T-helper 1 cell treated with Interleukin-12 subunit alpha and Interleukin-12 subunit beta and Interleukin-4 antibody, amounts not matched to agents 30 μg/mL and 1 μg/mL, for 36 hours (primary cell): Measurements from ENCODE around the gene TMPRSS11A.

Source experiments
- H3K27ac Mint-ChIP-seq: one replicate; pipeline ENCODE4 v1.8.0; 2021; ENCODE audit warnings: mild to moderate bottlenecking, mixed read lengths
- H3K27me3 Mint-ChIP-seq: one replicate; pipeline ENCODE4 v1.8.0; 2021; ENCODE audit warnings: low read depth, mixed read lengths
- H3K36me3 Mint-ChIP-seq: one replicate; pipeline ENCODE4 v1.8.0; 2021; ENCODE audit warnings: low read depth, mixed read lengths
- H3K4me1 Mint-ChIP-seq: one replicate; pipeline ENCODE4 v1.8.0; 2021; ENCODE audit warnings: low read depth, mixed read lengths
- H3K4me3 Mint-ChIP-seq: one replicate; pipeline ENCODE4 v1.8.0; 2021; ENCODE audit warnings: mild to moderate bottlenecking, moderate library complexity, mixed read lengths
- H3K9me3 Mint-ChIP-seq: one replicate; pipeline ENCODE4 v1.8.0; 2021; ENCODE audit warnings: mixed read lengths

TMPRSS11A gene

DNA sequence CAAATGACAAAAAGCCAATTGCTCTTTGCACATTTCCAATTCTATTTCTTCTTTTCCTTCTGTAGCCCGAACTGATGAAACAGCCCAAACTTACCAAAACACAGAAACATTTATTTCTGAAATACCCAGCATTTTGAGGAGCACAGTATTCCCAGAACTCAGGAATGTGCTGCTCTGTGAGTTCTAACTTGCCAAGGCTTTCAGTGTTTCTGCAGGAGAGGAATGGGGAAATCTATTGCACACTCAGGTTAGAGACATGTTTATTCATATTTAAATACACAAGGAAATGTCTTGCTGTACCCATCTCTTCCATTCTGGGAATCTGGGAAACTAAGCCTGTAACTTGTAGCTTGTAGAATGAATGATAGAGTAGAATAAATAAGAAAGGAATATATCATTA is 90.2 kb downstream of the TMPRSS11A start:
- Mint-ChIP-seq H3K4me1 (no peaks in the 10 kb centered on the region), H3K4me3 (no peak overlapping the region), H3K36me3 (no peaks in the 10 kb centered on the region), H3K27me3 (no peaks in the 10 kb centered on the region), H3K9me3 (no peaks in the 10 kb centered on the region), H3K27ac (no peak overlapping the region)

DNA sequence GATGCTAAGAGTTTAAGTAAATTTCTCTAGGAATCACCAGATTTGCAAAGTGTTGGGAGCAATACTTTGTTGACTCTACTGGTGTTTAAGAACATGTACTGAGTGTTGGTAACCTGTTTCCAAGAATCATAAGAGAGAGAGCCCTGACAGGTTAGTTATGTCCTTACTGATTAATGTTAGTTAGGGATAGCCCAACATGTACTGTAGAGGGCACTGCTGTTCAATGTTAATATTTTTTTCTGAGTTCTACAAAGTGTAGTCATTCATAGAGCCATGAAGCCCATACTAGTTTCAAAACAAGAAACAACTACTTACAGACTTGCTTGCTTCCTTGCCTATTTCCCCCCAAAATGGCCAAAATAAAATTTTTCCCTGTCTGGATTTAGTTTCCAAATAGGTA is 91.4 kb downstream of the TMPRSS11A start:
- Mint-ChIP-seq H3K4me1 (no peaks in the 10 kb centered on the region), H3K4me3 (no peak overlapping the region), H3K36me3 (no peaks in the 10 kb centered on the region), H3K27me3 (no peaks in the 10 kb centered on the region), H3K9me3 (no peaks in the 10 kb centered on the region), H3K27ac (no peak overlapping the region)

DNA sequence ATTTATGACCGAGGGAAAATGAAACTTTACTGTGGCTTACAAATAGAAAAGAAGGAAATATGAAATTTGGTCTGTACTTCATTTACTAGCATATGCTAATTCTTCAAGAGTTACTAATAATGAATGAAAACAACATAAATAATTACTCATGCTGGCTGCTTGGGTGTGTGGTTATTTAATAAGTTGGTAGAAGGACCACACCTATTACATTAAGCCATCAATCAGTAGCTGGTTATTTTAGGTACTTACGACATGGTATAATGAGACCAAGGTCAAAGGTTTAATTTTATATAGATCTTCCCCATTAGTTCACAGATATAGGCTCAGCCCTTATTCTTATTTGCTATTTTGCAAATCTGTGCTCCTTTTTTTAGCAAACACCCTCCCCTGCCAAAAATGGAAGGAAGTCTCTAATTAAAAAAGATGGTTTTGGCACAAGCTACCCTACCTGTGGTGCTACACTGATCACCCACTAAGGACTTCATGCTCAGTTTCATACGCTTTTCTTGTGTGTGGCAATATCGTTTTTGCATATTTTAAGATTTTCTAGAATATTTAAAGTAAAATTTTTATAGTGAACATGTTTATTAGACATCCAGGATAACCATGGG is 93.6 kb downstream of the TMPRSS11A start:
- Mint-ChIP-seq H3K4me3 (no peak overlapping the region), H3K36me3 (no peaks in the 10 kb centered on the region), H3K9me3 (no peaks in the 10 kb centered on the region), H3K27ac (no peak overlapping the region), H3K27me3 (peaks cover 8% of the 10 kb centered on the region), H3K4me1 (no peaks in the 10 kb centered on the region)

DNA sequence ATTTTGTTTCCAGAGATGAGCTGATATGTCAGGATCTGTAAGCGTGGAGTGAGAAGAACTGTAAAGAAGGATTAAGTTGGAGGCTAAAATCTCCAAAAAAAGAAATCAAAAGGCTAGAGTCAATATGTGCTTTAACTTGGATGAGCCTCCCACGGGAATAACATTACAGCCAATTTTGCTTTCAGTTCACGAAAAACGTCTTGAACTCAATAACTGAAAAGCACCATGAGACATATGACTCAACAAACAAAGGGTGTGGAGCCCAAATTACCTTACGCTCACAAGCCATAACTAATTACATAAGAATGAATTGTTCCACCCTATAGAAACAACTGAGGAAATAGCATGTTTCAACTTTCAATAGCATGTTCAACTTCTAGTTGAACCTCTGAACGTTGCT is 101.8 kb downstream of the TMPRSS11A start:
- Mint-ChIP-seq H3K4me3 (no peak overlapping the region), H3K9me3 (no peaks in the 10 kb centered on the region), H3K4me1 (no peaks in the 10 kb centered on the region), H3K27ac (no peak overlapping the region), H3K36me3 (no peaks in the 10 kb centered on the region), H3K27me3 (peaks cover 11% of the 10 kb centered on the region)
